OCI-LY7 (cell line): ENCODE results near the gene EDN3. TPM values are rescaled to one million over a fixed set of nuclear protein-coding genes. Genes with fewer than 3 reads are reported as not detected.

Source experiments
- BruUV-seq: library from RNA; stranded (reverse); fragments of 400-500 nt; replicated peaks from 2 replicates; lab custom pipeline; 2021; lab: Mats Ljungman, UMichigan
- CTCF ChIA-PET: fragments of 300-600 bp; sonication (Branson Sonifier 250); formaldehyde crosslinking; loops from one replicate; lab custom pipeline; 2022; ENCODE audit warnings: antibody characterized with exemption; ENCODE audit not compliant: unreplicated experiment; lab: Charles Lee
- POLR2A ChIA-PET: fragments of 300-600 bp; sonication (Branson Sonifier 250); formaldehyde crosslinking; loops from one replicate; lab custom pipeline; 2022; ENCODE audit warnings: antibody characterized with exemption; lab: Charles Lee
- DNase-seq: peaks from one replicate; pipeline ENCODE4 v3.0.0-alpha.2; 2015; ENCODE audit warnings: low spot score
- H2AFZ ChIP-seq: fragments of 200-600 bp; sonication (generic), shearing (Covaris generic); 2 replicates; pipeline ENCODE4 v1.6.1; 2014; ENCODE audit warnings: mild to moderate bottlenecking, antibody characterized with exemption, low read length, moderate library complexity
- H3K27ac ChIP-seq: fragments of 200-600 bp; sonication (generic); 2 replicates; pipeline ENCODE4 v1.5.1; 2014; ENCODE audit warnings: mixed run types, low read depth, mild to moderate bottlenecking, moderate library complexity, low read length, inconsistent platforms; ENCODE audit not compliant: poor library complexity, severe bottlenecking
- H3K36me3 ChIP-seq: fragments of 200-600 bp; sonication (generic); 2 replicates; pipeline ENCODE4 v1.6.1; 2014; ENCODE audit warnings: mild to moderate bottlenecking, antibody characterized with exemption, low read length, moderate library complexity, mixed read lengths; ENCODE audit not compliant: insufficient read depth
- H3K4me1 ChIP-seq: fragments of 200-600 bp; sonication (generic); 2 replicates; pipeline ENCODE4 v1.5.1; 2014; ENCODE audit warnings: mild to moderate bottlenecking, low read length; ENCODE audit not compliant: insufficient read depth, poor library complexity, severe bottlenecking
- H3K4me2 ChIP-seq: fragments of 200-600 bp; sonication (generic); 2 replicates; pipeline ENCODE4 v1.6.1; 2014; ENCODE audit warnings: mild to moderate bottlenecking, low read length
- H3K4me3 ChIP-seq: fragments of 200-600 bp; sonication (generic); 2 replicates; pipeline ENCODE4 v1.5.1; 2014; ENCODE audit warnings: mild to moderate bottlenecking, low read depth, low read length; ENCODE audit not compliant: poor library complexity, severe bottlenecking
- H3K79me2 ChIP-seq: fragments of 200-600 bp; sonication (generic); 2 replicates; pipeline ENCODE4 v1.6.1; 2016; ENCODE audit warnings: low read depth, mild to moderate bottlenecking, low read length, moderate library complexity, mixed read lengths; ENCODE audit not compliant: insufficient read depth
- H3K9me2 ChIP-seq: fragments of 200-600 bp; sonication (generic); 2 replicates; pipeline ENCODE4 v1.6.1; 2016; ENCODE audit warnings: mild to moderate bottlenecking, low read length, mixed read lengths; ENCODE audit not compliant: insufficient read depth
- H3K9me3 ChIP-seq: fragments of 200-600 bp; sonication (generic); 2 replicates; pipeline ENCODE4 v1.6.1; 2014; ENCODE audit warnings: mild to moderate bottlenecking, mixed run types, low read length, mixed read lengths
- H4K20me1 ChIP-seq: fragments of 200-600 bp; sonication (generic); 2 replicates; pipeline ENCODE4 v1.6.1; 2014; ENCODE audit warnings: mild to moderate bottlenecking, antibody characterized with exemption, low read length, moderate library complexity, mixed read lengths; ENCODE audit not compliant: insufficient read depth
- EZH2phosphoT487 ChIP-seq: fragments of 200-600 bp; sonication (generic); IDR thresholded peaks from 2 replicates; pipeline ENCODE4 v1.6.1; 2018; ENCODE audit warnings: low read depth, borderline replicate concordance, mild to moderate bottlenecking, mixed run types, antibody characterized with exemption, low read length, moderate library complexity, mixed read lengths
- intact Hi-C: fragments of 100-400 bp; cut with micrococcal nuclease; formaldehyde crosslinking; loops from one replicate; pipeline ENCODE4 v1.10.0; 2022; ENCODE audit not compliant: unreplicated experiment
- total RNA-seq, 2 experiments: library from RNA; depleted of rRNA in 1 of 2; stranded (reverse); fragments of >200 nt in 1 of 2; shearing (Covaris generic) in 1 of 2; gene quantifications; 2 replicates each; pipeline ENCODE4 v1.2.3, GENCODE V29; 2014 to 2022
- TF ChIP-seq, protein P1 (sequence below): fragments of 200-600 bp; sonication (generic); conservative IDR thresholded peaks from 2 replicates; pipeline ENCODE4 v1.5.1; 2014; ENCODE audit warnings: mild to moderate bottlenecking, antibody characterized with exemption, low read length, moderate library complexity, mixed read lengths

The EDN3 gene
- total RNA-seq, 2 experiments from 2014 or later, result not detected

DNA sequence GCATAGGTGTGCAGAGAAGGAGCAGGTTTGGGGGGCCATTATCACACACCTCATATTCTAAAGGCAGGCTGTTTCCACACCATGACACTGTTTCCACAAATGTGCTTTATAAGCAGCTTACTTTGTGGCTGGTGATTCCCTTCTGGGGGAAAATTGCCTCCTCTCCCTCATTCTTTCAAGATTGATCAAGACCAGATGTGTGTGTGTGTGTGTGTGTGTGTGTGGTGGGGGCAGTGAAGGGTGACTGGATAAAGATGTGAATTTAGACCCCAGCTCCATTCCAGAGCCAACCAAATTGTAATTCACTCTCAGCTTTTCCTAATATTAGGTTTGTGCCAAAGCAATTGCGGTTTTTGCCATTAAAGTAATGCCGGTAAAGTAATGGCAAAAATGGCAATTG, 45.6 kb downstream of the EDN3 start:
- intact Hi-C loops, result no loop called here
- Histone ChIP-seq H3K4me1 (no peaks in the 10 kb centered on the region), H3K9me2 (no peaks in the 10 kb centered on the region), H2AFZ (no peak overlapping the region), H3K36me3 (no peaks in the 10 kb centered on the region), H3K4me2 (no peak overlapping the region), H3K9me3 (no peaks in the 10 kb centered on the region), H3K4me3 (no peak overlapping the region), H3K79me2 (no peaks in the 10 kb centered on the region), H4K20me1 (no peaks in the 10 kb centered on the region), H3K27ac (no peak overlapping the region)
- DNase-seq, result no peak
- CTCF ChIA-PET, result no interaction called here
- POLR2A ChIA-PET, result no interaction called here
- no peak for TF ChIP-seq EZH2phosphoT487
- TF ChIP-seq, protein P1, sequence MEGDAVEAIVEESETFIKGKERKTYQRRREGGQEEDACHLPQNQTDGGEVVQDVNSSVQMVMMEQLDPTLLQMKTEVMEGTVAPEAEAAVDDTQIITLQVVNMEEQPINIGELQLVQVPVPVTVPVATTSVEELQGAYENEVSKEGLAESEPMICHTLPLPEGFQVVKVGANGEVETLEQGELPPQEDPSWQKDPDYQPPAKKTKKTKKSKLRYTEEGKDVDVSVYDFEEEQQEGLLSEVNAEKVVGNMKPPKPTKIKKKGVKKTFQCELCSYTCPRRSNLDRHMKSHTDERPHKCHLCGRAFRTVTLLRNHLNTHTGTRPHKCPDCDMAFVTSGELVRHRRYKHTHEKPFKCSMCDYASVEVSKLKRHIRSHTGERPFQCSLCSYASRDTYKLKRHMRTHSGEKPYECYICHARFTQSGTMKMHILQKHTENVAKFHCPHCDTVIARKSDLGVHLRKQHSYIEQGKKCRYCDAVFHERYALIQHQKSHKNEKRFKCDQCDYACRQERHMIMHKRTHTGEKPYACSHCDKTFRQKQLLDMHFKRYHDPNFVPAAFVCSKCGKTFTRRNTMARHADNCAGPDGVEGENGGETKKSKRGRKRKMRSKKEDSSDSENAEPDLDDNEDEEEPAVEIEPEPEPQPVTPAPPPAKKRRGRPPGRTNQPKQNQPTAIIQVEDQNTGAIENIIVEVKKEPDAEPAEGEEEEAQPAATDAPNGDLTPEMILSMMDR, result no peak
- BruUV-seq, result no TSS peak

DNA sequence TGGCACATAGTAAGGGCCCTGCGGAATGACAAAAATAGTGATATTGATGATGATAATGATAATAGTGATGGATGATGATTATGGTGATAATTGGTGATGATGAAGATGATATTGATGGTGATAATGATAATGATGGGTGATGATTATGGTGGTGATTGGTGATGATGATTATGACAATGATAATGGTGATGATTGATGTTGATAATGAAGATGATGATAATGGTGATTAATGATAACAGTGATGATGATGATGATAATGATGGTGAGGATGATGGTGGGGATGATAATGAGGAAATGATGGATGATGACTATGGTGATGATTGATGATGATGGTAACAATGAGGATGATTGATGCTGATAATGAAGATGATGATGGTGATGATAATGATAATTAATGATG, 48.9 kb downstream of the EDN3 start:
- TF ChIP-seq, protein P1, result no peak
- TF ChIP-seq EZH2phosphoT487, result no peak
- Histone ChIP-seq H3K4me3 (no peak overlapping the region), H3K4me2 (no peak overlapping the region), H4K20me1 (no peaks in the 10 kb centered on the region), H3K9me2 (no peaks in the 10 kb centered on the region), H3K36me3 (no peaks in the 10 kb centered on the region), H3K9me3 (no peaks in the 10 kb centered on the region), H3K79me2 (no peaks in the 10 kb centered on the region), H3K4me1 (no peaks in the 10 kb centered on the region), H2AFZ (no peak overlapping the region), H3K27ac (no peak overlapping the region)
- no peak for DNase-seq
- intact Hi-C loops, result no loop called here
- ChIA-PET CTCF (no interaction called here), POLR2A (no interaction called here)
- BruUV-seq, result no TSS peak

DNA sequence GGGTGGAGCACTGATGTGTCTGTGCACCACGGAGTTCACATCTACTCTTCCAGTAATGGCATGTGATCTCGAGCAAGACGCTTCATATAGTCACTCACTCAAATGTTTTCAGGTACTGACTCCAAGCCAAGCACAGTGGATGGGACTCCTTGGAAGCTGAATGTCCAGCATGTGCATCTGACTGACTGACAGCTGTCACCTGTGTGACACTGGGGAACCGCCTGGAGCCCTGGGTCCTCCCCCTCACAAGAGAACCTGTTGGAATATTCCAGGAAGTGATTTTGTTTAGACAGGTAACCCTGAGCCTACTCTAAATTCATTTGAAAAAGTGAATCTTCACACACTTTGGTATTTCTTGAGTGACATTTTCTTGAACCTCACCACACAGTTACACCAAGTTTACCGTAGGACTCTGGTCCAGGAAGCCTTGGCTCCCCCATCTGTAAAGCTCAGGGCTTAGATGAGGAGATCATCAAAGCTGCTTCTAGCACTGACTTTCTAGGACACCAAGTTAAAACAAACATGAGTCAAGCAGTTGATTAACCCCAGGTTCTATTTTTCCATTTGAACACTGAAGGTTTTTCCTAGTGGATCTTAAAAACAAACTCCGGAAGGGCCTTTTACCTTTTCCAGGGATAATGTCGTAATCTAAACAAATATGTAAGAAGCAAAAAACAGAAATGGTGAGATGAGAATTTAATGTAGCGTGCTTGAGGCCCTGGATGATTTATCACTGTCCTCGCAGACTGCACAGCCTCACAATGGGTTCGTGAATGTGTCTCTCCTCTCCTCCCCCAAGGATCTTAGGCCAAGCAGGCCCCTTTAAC, 50.1 kb downstream of the EDN3 start:
- no peaks in the 10 kb centered on the region for H3K9me2 ChIP-seq
- no peaks in the 10 kb centered on the region for H3K79me2 ChIP-seq
- no peaks in the 10 kb centered on the region for H4K20me1 ChIP-seq
- no peak overlapping the region for H3K27ac ChIP-seq
- no peak for DNase-seq
- no peaks in the 10 kb centered on the region for H3K9me3 ChIP-seq
- ChIA-PET POLR2A (interaction anchor here (0.7 kb wide), 1 partner anchor 420 kb away, joined by 3 read pairs; no protein-coding TSS in a partner anchor), CTCF (no interaction called here)
- TF ChIP-seq, protein P1, result no peak
- no peak for TF ChIP-seq EZH2phosphoT487
- H2AFZ ChIP-seq, result no peak overlapping the region
- intact Hi-C loops, result no loop called here
- H3K36me3 ChIP-seq, result no peaks in the 10 kb centered on the region
- BruUV-seq, result no TSS peak
- H3K4me2 ChIP-seq, result no peak overlapping the region
- no peak overlapping the region for H3K4me3 ChIP-seq
- H3K4me1 ChIP-seq, result no peaks in the 10 kb centered on the region
